Measurements from ENCODE around the gene CKMT2.

- no peak for TF ChIP-seq POLR2AphosphoS5 (IDR thresholded peaks at IDR 0.05; ENCODE audit: low read depth, low read length)
- TF ChIP-seq CTCF (IDR thresholded peaks at IDR 0.05), result no peak
- no peak for TF ChIP-seq REST (IDR thresholded peaks at IDR 0.05; ENCODE audit: insufficient read depth in 1 of 2, low read depth in 2 of 2, low read length in 1 of 2)
- no peak for TF ChIP-seq SIN3A (IDR thresholded peaks at IDR 0.05; ENCODE audit: borderline replicate concordance, insufficient read depth, low read depth, low read length)
Measured at GRCh38 chr5:81269751-81270393, 36.8 kb downstream of the CKMT2 start.
